ENCODE data around the gene ERVV-1. TPM values are rescaled to one million over a fixed set of nuclear protein-coding genes. Genes with fewer than 3 reads are reported as not detected.

The ERVV-1 gene
- total RNA-seq, 2 donors from 2014 or later: not detected

- no peak for DNase-seq
- H3K4me1 Mint-ChIP-seq: peaks cover 13% of the 10 kb centered on the region
- Histone ChIP-seq H3K9ac (ENCODE audit: extremely low read depth, low read length, poor library complexity, severe bottlenecking) (no peak overlapping the region), H3K27me3 (ENCODE audit: control insufficient read depth, insufficient read depth, low read length, poor library complexity, severe bottlenecking) (no peaks in the 10 kb centered on the region), H3K4me1 (ENCODE audit: control insufficient read depth, insufficient read depth, low read length) (no peaks in the 10 kb centered on the region), H3K36me3 (ENCODE audit: control insufficient read depth, insufficient read depth, low read length) (peaks cover 32% of the 10 kb centered on the region), H3K9me3 (ENCODE audit: control insufficient read depth, low read length) (peaks cover 20% of the 10 kb centered on the region), H3K27ac (ENCODE audit: low read depth, low read length) (no peak overlapping the region), H3K4me3 (ENCODE audit: low read length) (no peak overlapping the region)
- peaks cover 33% of the 10 kb centered on the region for H3K27me3 Mint-ChIP-seq (ENCODE audit: insufficient read depth)
- WGBS, 2 experiments (ENCODE audit: insufficient coverage in 1 of 2, insufficient read length in 1 of 2): 100% methylated on average over 1 of the region's 2 CpGs; no CpG with 5 or more reads in 1 of the 2 experiments
- no peak for TF ChIP-seq CTCF (conservative IDR thresholded peaks at IDR 0.05)
- H3K4me3 Mint-ChIP-seq: peak overlapping the region; percentile 72
- H3K36me3 Mint-ChIP-seq (ENCODE audit: low read depth): peaks cover 37% of the 10 kb centered on the region
- peaks cover 21% of the 10 kb centered on the region for H3K9me3 Mint-ChIP-seq
- H3K27ac Mint-ChIP-seq: no peak overlapping the region
Observed at GRCh38 chr19:52991484-52991883, 22.2 kb upstream of the ERVV-1 start.

GRCh38 chr19:52992109-52993004 is 21.4 kb upstream of the ERVV-1 start:
- peaks cover 16% of the 10 kb centered on the region for H3K9me3 Mint-ChIP-seq
- H3K27ac Mint-ChIP-seq: no peak overlapping the region
- 45 to 61% methylated on average over 14 to 26 of the region's 26 CpGs for WGBS, 2 experiments (ENCODE audit: insufficient coverage in 1 of 2, insufficient read length in 1 of 2)
- H3K36me3 Mint-ChIP-seq (ENCODE audit: low read depth): peaks cover 28% of the 10 kb centered on the region
- H3K36me3 ChIP-seq (ENCODE audit: control insufficient read depth, insufficient read depth, low read length): peaks cover 23% of the 10 kb centered on the region
- peaks cover 13% of the 10 kb centered on the region for H3K4me1 Mint-ChIP-seq
- H3K4me1 ChIP-seq (ENCODE audit: control insufficient read depth, insufficient read depth, low read length): no peaks in the 10 kb centered on the region
- H3K27me3 ChIP-seq (ENCODE audit: control insufficient read depth, insufficient read depth, low read length, poor library complexity, severe bottlenecking): no peaks in the 10 kb centered on the region
- H3K9ac ChIP-seq (ENCODE audit: extremely low read depth, low read length, poor library complexity, severe bottlenecking): peak overlapping the region; percentile 49
- no peak for TF ChIP-seq CTCF (conservative IDR thresholded peaks at IDR 0.05)
- peak overlapping the region; percentile 82 for H3K4me3 ChIP-seq (ENCODE audit: low read length)
- H3K27ac ChIP-seq (ENCODE audit: low read depth, low read length): no peak overlapping the region
- H3K27me3 Mint-ChIP-seq (ENCODE audit: insufficient read depth): peaks cover 42% of the 10 kb centered on the region
- H3K4me3 Mint-ChIP-seq: peak overlapping the region; percentile 72
- peak; percentile 72 for DNase-seq
- peaks cover 12% of the 10 kb centered on the region for H3K9me3 ChIP-seq (ENCODE audit: control insufficient read depth, low read length)

GRCh38 chr19:52993342-52994178 is 20.2 kb upstream of the ERVV-1 start:
- peaks cover 17% of the 10 kb centered on the region for H3K36me3 Mint-ChIP-seq (ENCODE audit: low read depth)
- peaks cover 11% of the 10 kb centered on the region for H3K36me3 ChIP-seq (ENCODE audit: control insufficient read depth, insufficient read depth, low read length)
- peak overlapping the region; percentile 72 for H3K4me3 Mint-ChIP-seq
- H3K9me3 Mint-ChIP-seq: peaks cover 17% of the 10 kb centered on the region
- no peaks in the 10 kb centered on the region for H3K4me1 ChIP-seq (ENCODE audit: control insufficient read depth, insufficient read depth, low read length)
- H3K4me1 Mint-ChIP-seq: peaks cover 13% of the 10 kb centered on the region
- H3K27ac Mint-ChIP-seq: peak overlapping the region; percentile 92
- TF ChIP-seq CTCF (conservative IDR thresholded peaks at IDR 0.05): peak; percentile 93
- H3K27me3 ChIP-seq (ENCODE audit: control insufficient read depth, insufficient read depth, low read length, poor library complexity, severe bottlenecking): no peaks in the 10 kb centered on the region
- DNase-seq: peak; percentile 91
- H3K9me3 ChIP-seq (ENCODE audit: control insufficient read depth, low read length): peaks cover 6% of the 10 kb centered on the region
- H3K9ac ChIP-seq (ENCODE audit: extremely low read depth, low read length, poor library complexity, severe bottlenecking): peak overlapping the region; percentile 49
- H3K27me3 Mint-ChIP-seq (ENCODE audit: insufficient read depth): peaks cover 54% of the 10 kb centered on the region
- peak overlapping the region; percentile 82 for H3K4me3 ChIP-seq (ENCODE audit: low read length)
- peak overlapping the region; percentile 16 for H3K27ac ChIP-seq (ENCODE audit: low read depth, low read length)
- WGBS, 2 experiments (ENCODE audit: insufficient coverage in 1 of 2, insufficient read length in 1 of 2): 2 to 6% methylated on average over 7 to 50 of the region's 50 CpGs

All from endodermal cell (in vitro differentiated cells).